Activated T-cell treated with anti-CD3 and anti-CD28 coated beads, Interleukin-2, amount 50 U/mL, for 24 hours (primary cell): Measurements from ENCODE around the gene GADL1.

Source experiments
- DNase-seq: peaks from one replicate; pipeline ENCODE4 v3.0.0-alpha.2; 2020
- H3K27ac Mint-ChIP-seq: 2 replicates; pipeline ENCODE4 v1.8.0; 2020; ENCODE audit warnings: mild to moderate bottlenecking, mixed read lengths
- H3K27me3 Mint-ChIP-seq: 2 replicates; pipeline ENCODE4 v1.8.0; 2020; ENCODE audit warnings: mixed read lengths
- H3K36me3 Mint-ChIP-seq: 2 replicates; pipeline ENCODE4 v1.8.0; 2020; ENCODE audit warnings: low read depth, mixed read lengths
- H3K4me1 Mint-ChIP-seq: 2 replicates; pipeline ENCODE4 v1.8.0; 2020; ENCODE audit warnings: low read depth, mixed read lengths
- H3K4me3 Mint-ChIP-seq: 2 replicates; pipeline ENCODE4 v1.8.0; 2020; ENCODE audit warnings: mild to moderate bottlenecking, moderate library complexity, mixed read lengths
- H3K9me3 Mint-ChIP-seq: 2 replicates; pipeline ENCODE4 v1.8.0; 2020; ENCODE audit warnings: mixed read lengths

The GADL1 gene

GRCh38 chr3:30699927-30700326 lies 194.5 kb downstream of the GADL1 start:
- DNase-seq, result no peak
- no peaks in the 10 kb centered on the region for H3K27me3 Mint-ChIP-seq
- H3K36me3 Mint-ChIP-seq, result peaks cover 73% of the 10 kb centered on the region
- no peaks in the 10 kb centered on the region for H3K9me3 Mint-ChIP-seq
- H3K4me3 Mint-ChIP-seq, result no peak overlapping the region
- peaks cover 31% of the 10 kb centered on the region for H3K4me1 Mint-ChIP-seq
- no peak overlapping the region for H3K27ac Mint-ChIP-seq

GRCh38 chr3:30698549-30698948 lies 195.9 kb downstream of the GADL1 start:
- no peak for DNase-seq
- H3K9me3 Mint-ChIP-seq, result no peaks in the 10 kb centered on the region
- H3K36me3 Mint-ChIP-seq, result peaks cover 84% of the 10 kb centered on the region
- H3K4me3 Mint-ChIP-seq, result no peak overlapping the region
- no peaks in the 10 kb centered on the region for H3K27me3 Mint-ChIP-seq
- peaks cover 35% of the 10 kb centered on the region for H3K4me1 Mint-ChIP-seq
- H3K27ac Mint-ChIP-seq, result peak overlapping the region; percentile 3

- Mint-ChIP-seq H3K36me3 (peaks cover 93% of the 10 kb centered on the region), H3K27me3 (no peaks in the 10 kb centered on the region), H3K27ac (peak overlapping the region; percentile 46), H3K4me3 (no peak overlapping the region), H3K9me3 (no peaks in the 10 kb centered on the region), H3K4me1 (peaks cover 51% of the 10 kb centered on the region)
- no peak for DNase-seq
Measured at GRCh38 chr3:30696896-30697295, 197.6 kb downstream of the GADL1 start.

- H3K36me3 Mint-ChIP-seq, result peaks cover 95% of the 10 kb centered on the region
- no peaks in the 10 kb centered on the region for H3K27me3 Mint-ChIP-seq
- no peaks in the 10 kb centered on the region for H3K9me3 Mint-ChIP-seq
- H3K4me3 Mint-ChIP-seq, result no peak overlapping the region
- peaks cover 54% of the 10 kb centered on the region for H3K4me1 Mint-ChIP-seq
- H3K27ac Mint-ChIP-seq, result peak overlapping the region; percentile 46
- DNase-seq, result no peak
Measured at GRCh38 chr3:30696403-30696819, 198.1 kb downstream of the GADL1 start.

GRCh38 chr3:30695302-30696061 lies 199.0 kb downstream of the GADL1 start:
- Mint-ChIP-seq H3K9me3 (no peaks in the 10 kb centered on the region), H3K27me3 (no peaks in the 10 kb centered on the region), H3K27ac (peak overlapping the region; percentile 73), H3K4me3 (no peak overlapping the region), H3K36me3 (peaks cover 96% of the 10 kb centered on the region), H3K4me1 (peaks cover 60% of the 10 kb centered on the region)
- DNase-seq, result no peak

GRCh38 chr3:30694668-30695067 lies 199.8 kb downstream of the GADL1 start:
- H3K9me3 Mint-ChIP-seq, result no peaks in the 10 kb centered on the region
- no peak overlapping the region for H3K4me3 Mint-ChIP-seq
- DNase-seq, result no peak
- peaks cover 67% of the 10 kb centered on the region for H3K4me1 Mint-ChIP-seq
- H3K27ac Mint-ChIP-seq, result peak overlapping the region; percentile 10
- H3K27me3 Mint-ChIP-seq, result no peaks in the 10 kb centered on the region
- peaks cover 98% of the 10 kb centered on the region for H3K36me3 Mint-ChIP-seq

GRCh38 chr3:30694148-30694547 lies 200.3 kb downstream of the GADL1 start:
- H3K27me3 Mint-ChIP-seq, result no peaks in the 10 kb centered on the region
- H3K36me3 Mint-ChIP-seq, result peaks cover 98% of the 10 kb centered on the region
- peaks cover 72% of the 10 kb centered on the region for H3K4me1 Mint-ChIP-seq
- peak overlapping the region; percentile 10 for H3K27ac Mint-ChIP-seq
- H3K4me3 Mint-ChIP-seq, result no peak overlapping the region
- DNase-seq, result no peak
- H3K9me3 Mint-ChIP-seq, result no peaks in the 10 kb centered on the region

- Mint-ChIP-seq H3K9me3 (no peaks in the 10 kb centered on the region), H3K27ac (peak overlapping the region; percentile 63), H3K4me1 (peaks cover 78% of the 10 kb centered on the region), H3K27me3 (no peaks in the 10 kb centered on the region), H3K4me3 (no peak overlapping the region), H3K36me3 (peaks cover 98% of the 10 kb centered on the region)
- no peak for DNase-seq
Measured at GRCh38 chr3:30693470-30694120, 200.9 kb downstream of the GADL1 start.

GRCh38 chr3:30692498-30693130 lies 201.8 kb downstream of the GADL1 start:
- Mint-ChIP-seq H3K27ac (peak overlapping the region; percentile 63), H3K27me3 (no peaks in the 10 kb centered on the region), H3K4me3 (no peak overlapping the region), H3K9me3 (no peaks in the 10 kb centered on the region), H3K36me3 (peaks cover 98% of the 10 kb centered on the region), H3K4me1 (peaks cover 88% of the 10 kb centered on the region)
- DNase-seq, result no peak

GRCh38 chr3:30691944-30692343 lies 202.5 kb downstream of the GADL1 start:
- no peaks in the 10 kb centered on the region for H3K27me3 Mint-ChIP-seq
- no peaks in the 10 kb centered on the region for H3K9me3 Mint-ChIP-seq
- DNase-seq, result no peak
- no peak overlapping the region for H3K4me3 Mint-ChIP-seq
- peaks cover 88% of the 10 kb centered on the region for H3K4me1 Mint-ChIP-seq
- peak overlapping the region; percentile 63 for H3K27ac Mint-ChIP-seq
- peaks cover 98% of the 10 kb centered on the region for H3K36me3 Mint-ChIP-seq

- H3K36me3 Mint-ChIP-seq, result peaks cover 98% of the 10 kb centered on the region
- no peak overlapping the region for H3K4me3 Mint-ChIP-seq
- DNase-seq, result no peak
- H3K27me3 Mint-ChIP-seq, result no peaks in the 10 kb centered on the region
- no peaks in the 10 kb centered on the region for H3K9me3 Mint-ChIP-seq
- peak overlapping the region; percentile 89 for H3K27ac Mint-ChIP-seq
- H3K4me1 Mint-ChIP-seq, result peaks cover 90% of the 10 kb centered on the region
Measured at GRCh38 chr3:30691249-30691880, 203.1 kb downstream of the GADL1 start.

- no peaks in the 10 kb centered on the region for H3K9me3 Mint-ChIP-seq
- H3K36me3 Mint-ChIP-seq, result peaks cover 98% of the 10 kb centered on the region
- DNase-seq, result no peak
- H3K27me3 Mint-ChIP-seq, result no peaks in the 10 kb centered on the region
- H3K27ac Mint-ChIP-seq, result peak overlapping the region; percentile 89
- peaks cover 91% of the 10 kb centered on the region for H3K4me1 Mint-ChIP-seq
- H3K4me3 Mint-ChIP-seq, result no peak overlapping the region
Measured at GRCh38 chr3:30690199-30690598, 204.3 kb downstream of the GADL1 start.

GRCh38 chr3:30688776-30689641 lies 205.5 kb downstream of the GADL1 start:
- no peaks in the 10 kb centered on the region for H3K27me3 Mint-ChIP-seq
- no peaks in the 10 kb centered on the region for H3K9me3 Mint-ChIP-seq
- H3K36me3 Mint-ChIP-seq, result peaks cover 98% of the 10 kb centered on the region
- DNase-seq, result no peak
- H3K4me3 Mint-ChIP-seq, result no peak overlapping the region
- H3K27ac Mint-ChIP-seq, result peak overlapping the region; percentile 89
- H3K4me1 Mint-ChIP-seq, result peaks cover 93% of the 10 kb centered on the region
